ENCODE results near the gene SMCO2.

GRCh38 chr12:27549801-27550652 lies 103.5 kb downstream of the SMCO2 start:
- peak in 1 of 2 donors; percentile 37 for TF ChIP-seq POLR2A (IDR thresholded peaks at IDR 0.05)
- no peak for TF ChIP-seq CTCF (IDR thresholded peaks at IDR 0.05)

All from adrenal gland (tissue), 5 donors.